AML-193 (cell line): Measurements from ENCODE around the gene TRPT1.
A peak's percentile ranks its signal among the peaks of the same experiment; 100 is the strongest.

ENCODE experiments used
- DNase-seq, 2 experiments: peaks; one replicate each; lab custom pipeline; 2025; lab: John Stamatoyannopoulos, UW

Gene TRPT1

DNA sequence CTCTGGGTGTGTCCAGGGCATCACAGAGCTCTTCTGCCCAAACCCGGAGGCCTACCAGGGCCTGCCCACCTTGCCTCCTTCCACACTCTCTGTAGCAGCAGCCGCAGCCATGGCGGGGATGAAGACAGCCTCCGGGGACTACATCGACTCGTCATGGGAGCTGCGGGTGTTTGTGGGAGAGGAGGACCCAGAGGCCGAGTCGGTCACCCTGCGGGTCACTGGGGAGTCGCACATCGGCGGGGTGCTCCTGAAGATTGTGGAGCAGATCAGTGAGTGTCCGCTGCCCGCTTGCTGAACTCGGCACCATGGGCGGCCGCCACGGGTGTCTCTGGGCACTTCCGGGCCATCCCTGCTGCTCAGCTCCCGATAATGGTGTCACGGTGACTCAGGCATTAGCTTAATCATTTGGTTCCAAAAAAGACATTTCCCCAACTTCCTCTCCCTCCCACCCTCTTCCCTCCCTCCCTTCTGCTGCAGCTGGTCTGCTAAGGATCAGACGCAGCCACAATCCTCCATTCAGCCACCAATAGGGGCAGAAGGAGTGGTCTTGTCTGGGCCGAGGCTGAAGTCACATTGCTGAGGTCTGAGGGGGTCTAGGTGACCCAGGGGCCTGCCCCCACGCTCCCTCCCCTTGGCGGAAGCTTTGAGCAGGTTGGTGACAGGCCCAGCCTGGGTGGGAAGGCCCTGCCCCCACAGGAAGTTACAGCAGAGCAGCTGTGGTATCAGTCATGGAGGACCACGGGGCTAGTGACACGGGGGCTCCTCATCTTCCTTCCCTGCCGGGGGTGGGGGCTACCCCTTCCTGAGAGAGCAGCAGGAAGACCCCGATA, 18.5 kb downstream of the TRPT1 start:
- peak; percentile 68 to 79 for DNase-seq

DNA sequence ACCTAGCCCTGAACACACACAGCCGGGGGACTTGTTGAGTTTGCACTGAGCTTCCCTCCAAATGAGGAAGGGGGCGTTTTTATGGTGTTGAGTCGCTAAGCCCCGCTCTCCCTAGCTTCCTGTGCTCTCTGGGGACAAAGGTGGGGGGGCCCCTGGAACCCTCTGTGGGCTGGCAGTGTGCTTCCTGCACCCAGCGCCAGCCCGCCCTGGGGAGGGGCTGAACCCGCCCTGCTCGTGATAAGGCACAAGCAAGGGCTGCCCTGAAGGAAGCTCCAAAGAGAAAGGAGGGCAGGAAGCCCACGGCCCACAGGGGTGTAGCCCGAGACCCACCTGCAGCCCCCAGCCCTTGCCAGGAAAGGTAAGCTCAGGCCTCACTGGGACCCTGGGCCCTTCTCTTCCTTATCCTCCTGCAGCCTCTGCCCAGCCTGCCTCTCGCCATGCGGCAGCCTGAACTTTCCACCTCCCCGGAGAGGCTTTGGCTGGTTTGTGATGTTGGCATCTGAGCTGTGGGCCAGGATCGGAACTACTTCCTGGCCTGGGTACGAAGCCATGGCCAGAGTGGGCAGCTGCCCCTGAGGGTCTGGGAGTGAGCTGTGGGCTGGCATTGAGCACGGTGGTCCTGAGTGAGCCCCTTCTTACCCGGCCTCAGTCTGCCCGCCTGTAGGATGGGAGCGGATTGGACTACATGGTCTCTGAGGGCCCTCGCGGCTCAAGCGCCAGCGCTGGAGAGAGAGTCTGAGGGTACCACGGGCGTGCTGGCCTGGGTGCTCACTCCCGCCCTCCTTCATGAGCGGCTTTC, 19.3 kb downstream of the TRPT1 start, which contains the start of gene FERMT3:
Gene FERMT3 (plus strand): TSS at position 265 of the 799 bp plus-strand sequence. CDS start 644 bp downstream, outside the sequence.
- DNase-seq: peak; percentile 48 to 53

DNA sequence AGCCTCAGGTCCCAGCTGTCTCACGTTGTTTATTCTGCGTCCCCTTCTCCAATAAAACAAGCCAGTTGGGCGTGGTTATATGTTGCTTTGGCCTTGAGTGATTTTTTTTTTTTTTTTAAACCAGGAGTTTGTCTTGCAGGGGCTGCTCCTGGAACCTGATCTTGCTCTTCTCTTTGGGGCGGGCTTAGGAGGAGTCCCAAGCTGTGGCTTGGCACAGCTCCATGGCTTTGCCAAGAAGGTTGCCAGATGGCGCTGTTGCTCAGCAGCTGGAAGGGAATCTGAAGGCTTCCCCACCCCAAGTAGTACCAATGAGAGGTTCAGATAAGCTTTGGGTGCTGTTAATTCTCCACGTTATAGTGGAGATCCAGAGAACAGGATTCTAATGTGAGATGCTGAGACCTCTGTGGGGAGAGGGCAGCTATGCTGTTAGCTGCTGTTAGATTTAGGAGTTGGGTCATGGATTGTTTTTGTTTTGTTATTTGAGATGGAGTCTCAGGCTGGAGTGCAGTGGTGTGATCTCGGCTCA, 21.5 kb downstream of the TRPT1 start:
- peak; percentile 79 to 84 for DNase-seq

DNA sequence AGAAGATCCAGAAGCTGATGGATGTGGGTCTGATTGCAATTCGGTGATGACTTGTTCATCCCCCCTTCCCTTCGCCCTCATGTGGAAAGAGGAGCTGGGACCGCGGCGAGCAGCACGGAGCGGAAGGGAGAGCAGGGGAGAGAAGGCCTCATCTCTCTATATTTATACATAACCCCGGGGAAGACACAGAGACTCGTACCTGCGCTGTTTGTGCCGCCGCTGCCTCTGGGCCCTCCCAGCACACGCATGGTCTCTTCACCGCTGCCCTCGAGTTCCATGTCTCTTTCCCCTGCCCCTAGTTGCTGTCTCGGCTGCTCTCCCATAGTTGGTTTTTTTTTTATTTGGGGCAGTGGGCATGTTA, 21.9 kb downstream of the TRPT1 start:
- no peak for DNase-seq

DNA sequence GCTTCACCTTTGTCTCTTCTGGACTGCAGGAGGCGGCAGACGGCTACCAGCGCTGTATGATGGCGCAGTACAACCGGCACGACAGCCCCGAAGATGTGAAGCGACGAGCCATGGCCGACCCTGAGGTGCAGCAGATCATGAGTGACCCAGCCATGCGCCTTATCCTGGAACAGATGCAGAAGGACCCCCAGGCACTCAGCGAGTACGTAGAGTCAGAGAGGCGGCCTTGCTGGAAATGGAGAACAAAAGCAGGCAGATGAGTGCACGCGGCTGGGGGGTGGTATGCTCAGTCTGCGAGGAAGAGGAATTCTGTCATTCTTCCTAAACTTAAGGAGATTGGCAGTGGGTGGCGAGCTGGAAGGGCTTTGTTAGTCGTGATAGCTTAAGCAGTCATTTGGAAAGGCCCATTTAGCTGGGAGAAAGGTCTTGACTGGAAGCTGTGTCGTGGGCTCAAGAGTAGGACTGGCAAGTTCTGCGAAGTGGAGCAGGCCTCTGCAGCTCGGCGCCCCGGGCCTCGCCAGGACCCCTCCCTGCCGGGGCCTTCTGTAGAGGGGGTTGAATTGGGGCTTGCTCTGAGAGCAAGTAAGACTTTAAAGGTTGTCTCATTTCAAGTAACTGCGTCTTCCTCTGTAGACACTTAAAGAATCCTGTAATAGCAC, 22.4 kb downstream of the TRPT1 start:
- no peak for DNase-seq

DNA sequence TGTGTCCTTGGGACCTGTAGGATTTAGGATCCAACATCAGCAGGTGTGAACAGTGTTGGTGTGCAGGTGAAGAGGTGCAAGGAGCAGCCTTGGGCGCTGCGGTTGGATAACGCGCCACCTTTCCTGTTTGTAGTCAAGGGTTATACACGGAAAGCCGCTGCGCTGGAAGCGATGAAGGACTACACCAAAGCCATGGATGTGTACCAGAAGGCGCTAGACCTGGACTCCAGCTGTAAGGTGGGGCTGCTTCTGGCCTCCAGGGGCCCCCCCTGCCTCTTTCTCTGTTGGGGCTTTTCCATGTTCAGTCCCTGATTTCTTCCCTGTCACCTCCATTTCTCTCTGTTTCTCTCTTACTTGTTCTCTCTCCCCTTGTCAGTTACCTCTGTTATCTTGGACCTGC, 23.0 kb downstream of the TRPT1 start:
- no peak for DNase-seq

DNA sequence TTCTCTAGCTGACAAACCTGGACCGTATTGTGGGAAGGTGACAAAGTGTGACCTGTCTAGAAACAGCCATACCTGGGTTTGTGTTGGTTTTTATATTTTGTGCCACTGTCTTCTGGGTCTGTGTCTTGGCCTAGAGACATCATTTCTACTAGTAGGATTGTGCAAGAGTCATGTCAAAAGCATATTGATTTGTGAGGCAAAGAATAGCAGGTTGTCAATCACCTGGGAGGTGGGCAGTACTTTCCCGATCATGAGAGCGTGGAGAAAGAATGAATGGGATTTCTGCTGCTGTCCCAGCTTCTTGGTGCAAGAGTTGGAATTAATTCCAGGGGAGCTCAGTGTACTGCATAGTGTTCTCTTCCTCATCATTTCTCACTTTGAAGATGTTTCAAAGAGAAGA, 24.4 kb downstream of the TRPT1 start:
- no peak for DNase-seq

DNA sequence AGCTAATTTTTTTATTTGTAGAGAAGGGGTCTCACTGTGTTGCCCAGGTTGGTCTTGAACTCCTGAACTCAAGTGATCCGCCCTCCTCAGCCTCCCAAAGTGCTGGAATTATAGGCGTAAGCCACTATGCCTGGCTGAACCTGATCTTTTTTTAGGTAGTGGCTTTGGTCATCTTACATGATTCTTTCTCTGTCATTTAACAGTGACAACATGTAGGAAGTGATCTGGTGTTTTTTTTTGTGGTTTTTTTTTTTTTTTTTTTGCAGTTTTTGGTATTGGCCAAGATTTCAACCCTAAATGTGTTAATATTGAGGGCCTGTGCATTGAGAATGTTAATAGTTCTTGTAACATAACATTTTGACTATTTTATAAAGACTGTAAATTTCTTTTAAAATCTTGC, 27.5 kb downstream of the TRPT1 start:
- peak in 1 of 2 experiments; percentile 8 for DNase-seq

DNA sequence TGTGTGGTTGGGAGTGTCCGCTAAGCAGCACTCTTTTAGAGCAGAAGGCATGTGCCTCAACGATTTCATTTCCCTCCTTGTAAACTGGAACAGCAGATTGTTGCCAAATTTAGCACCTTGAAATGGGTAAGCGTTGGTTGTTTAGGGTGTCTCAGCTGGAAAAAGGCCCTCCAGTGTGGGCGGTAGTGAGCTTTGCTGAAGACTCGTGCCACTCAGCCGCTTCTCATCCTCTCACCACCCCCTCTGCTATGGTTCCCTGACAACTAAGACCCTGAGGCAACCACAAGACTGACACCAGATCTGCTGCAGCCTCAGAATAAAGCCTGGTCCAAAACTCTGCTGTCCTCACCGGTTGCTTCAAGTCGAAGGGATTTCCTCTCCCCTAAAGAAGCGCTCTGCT, 29.4 kb downstream of the TRPT1 start:
- no peak for DNase-seq

DNA sequence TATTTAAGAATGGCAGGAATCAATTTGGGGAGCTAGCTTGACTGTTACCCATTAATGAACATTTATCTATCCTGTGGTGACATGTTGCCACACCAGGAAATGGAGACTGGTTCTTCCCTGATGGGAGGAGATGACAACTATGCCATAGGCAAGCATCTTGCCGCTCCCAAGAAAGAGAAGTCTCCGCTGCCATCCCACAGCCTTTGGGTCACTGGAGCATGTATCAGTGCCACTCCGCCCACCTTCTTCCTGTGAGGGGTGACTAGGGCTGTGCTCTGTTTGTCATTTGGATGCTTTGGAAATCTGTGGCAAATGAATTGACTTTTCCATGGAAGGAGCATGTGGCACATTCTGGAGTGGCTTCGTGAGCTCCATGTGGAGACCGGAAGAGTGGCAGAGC, 33.6 kb downstream of the TRPT1 start:
- no peak for DNase-seq

DNA sequence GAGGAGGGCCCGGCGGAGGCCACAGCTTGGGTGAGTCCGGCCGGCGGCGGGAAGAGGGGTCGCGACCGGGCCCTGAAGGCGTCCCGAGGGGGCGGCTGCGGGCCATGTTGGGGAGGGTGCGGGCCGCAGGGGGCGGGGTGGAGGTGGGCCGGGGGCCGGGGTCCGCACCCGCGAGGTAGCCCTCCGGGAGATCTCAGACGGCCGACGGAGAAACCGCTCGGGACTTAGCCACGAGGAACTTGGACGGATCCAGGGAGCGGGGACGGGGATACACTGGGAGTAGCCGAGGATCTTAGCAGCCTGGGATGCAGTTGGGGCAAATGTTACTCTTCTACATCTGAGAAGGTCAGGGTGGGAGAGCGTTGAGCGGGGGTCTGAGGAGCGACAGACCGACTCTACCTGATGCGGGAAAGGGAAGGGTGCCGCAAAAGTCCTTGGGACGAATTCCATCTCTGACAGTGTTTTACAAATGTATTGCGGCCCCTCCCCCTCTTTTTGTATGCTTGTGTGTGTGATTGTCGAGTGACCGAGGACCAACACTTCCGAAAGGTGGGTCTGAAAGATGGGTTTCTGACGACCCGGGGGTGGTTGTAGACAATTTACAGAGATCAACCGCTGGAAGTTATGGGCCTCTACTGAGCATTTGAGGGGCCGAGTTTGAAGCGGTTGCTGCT, 39.4 kb downstream of the TRPT1 start:
- DNase-seq: no peak

DNA sequence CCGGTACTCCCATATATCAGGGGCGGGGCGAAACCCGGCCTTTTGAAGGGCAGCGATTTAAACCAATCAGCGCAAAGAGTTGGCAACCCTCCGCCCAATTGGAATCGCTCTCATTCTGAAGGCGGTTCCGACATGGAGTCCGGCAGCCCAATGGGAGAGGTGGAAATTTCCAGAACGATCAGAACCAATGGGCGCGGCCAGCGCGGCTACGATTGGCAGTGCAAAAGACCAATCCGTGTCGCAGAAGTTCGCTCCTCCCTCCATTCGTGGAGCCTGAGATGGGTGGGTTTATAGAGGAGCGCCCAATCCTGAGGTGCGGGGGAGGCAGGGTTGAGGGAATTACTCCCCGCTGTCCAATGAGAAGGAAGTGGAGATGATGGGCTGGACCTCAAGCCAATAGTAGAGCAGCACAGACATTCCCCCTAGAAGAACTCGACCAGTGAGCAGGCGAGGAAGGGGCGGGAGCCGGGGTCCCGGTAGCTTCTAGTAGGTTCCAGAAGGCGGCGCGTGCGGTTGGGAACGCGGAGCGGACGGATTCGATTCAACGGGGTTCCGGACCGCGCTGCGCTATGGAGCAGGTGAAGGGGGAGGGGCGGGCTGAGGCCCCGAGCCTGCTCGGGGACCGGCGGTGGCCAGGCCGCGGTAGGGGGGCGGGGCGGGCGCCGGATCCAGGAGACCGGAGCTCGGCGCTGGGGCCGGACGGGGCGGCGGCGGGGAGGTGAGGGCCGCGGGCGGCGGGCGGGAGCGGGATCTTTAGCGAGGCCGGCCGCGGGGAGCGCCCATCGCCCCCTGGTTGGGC, 40.1 kb downstream of the TRPT1 start, which contains the start of gene STIP1:
Gene STIP1 (plus strand): TSS at position 479 of the 799 bp plus-strand sequence. CDS start 91 bp downstream, at position 570.
- DNase-seq: peak; percentile 98 to 99

DNA sequence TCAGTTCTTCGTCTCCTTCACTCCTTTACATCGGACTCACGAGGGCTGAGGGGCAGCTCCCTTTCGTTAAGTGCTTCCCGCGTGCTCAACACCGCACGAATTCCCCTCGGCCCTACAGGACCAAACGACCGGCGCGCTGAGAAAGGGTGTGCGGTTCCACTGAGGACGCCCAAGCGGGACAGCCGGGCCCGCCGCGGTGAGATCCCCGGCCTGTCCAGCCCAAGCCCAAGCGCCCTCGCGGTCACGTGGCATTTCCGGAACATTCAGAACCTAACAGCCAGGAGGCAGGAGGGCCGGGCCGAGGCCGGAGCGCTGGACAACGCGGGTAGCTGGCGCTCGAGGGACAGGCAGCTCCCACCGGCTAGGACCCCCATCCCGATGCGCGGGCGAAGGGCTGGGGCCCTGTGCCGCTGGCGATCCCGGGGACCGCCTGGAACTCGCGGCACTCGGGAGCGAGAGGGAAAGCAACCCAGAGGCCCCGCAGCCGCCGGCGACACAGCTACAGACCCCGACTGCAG, 40.8 kb downstream of the TRPT1 start:
- peak; percentile 40 to 57 for DNase-seq

DNA sequence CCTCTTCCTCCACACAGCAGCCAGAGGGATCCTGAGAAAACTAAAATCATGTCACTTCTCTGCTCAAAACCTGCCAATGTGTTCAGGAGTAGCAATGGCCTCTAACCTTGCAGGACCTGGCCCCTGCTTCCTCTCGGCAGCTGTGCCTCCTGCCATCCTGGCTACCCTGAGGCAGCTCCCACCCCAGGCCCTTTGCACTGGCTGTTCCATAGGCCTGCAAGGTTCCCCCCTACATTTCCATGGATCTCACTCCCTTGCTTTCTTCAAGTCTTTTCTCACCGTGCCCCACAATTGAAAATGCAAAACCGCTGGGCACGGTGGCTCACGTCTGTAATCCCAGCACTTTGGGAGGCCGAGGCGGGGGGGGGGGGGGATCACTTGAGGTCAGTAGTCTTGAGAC, 42.1 kb downstream of the TRPT1 start:
- DNase-seq: no peak

DNA sequence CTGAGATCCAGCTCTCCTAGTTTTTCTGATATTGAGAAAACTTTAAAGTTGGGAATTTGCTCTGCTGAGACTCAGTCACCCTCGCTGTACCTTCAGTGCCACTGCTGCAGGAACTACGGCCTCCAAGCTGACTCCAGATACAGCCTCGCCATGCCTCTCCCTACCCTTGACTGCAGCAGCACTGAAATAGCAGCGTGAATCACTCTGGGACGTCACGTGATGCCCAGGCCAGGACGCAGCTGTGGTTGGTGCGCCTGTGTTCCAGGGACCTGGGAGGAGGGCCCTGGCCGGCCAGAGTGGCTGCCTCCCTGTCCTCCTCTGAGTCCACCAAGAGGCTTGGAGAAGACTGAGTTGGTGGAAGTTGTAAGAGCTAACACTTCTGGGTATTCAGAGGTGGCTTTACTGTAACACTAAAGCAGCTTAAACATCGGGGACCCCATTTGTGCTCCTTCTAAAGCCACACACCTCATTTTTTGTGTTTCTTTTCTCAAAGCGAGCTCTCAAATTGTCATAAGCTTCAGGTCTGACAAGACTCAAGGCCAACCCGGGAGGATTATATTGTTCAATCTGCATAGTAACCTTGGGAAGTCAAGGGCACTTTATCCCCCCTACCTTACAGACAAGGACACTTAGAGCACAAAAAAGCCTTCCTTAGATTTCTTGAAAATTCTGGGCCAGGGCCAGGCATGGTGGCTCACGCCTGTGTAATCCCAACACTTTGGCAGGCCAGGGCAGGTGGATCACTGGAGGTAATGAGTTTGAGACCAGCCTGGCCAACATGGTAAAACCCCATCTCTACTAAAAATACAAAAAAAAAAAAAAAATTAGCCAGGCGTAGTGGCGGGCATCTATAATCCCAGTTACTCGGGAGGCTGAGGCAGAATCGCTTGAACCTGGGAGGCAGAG, 44.2 kb downstream of the TRPT1 start:
- peak; percentile 72 to 81 for DNase-seq

DNA sequence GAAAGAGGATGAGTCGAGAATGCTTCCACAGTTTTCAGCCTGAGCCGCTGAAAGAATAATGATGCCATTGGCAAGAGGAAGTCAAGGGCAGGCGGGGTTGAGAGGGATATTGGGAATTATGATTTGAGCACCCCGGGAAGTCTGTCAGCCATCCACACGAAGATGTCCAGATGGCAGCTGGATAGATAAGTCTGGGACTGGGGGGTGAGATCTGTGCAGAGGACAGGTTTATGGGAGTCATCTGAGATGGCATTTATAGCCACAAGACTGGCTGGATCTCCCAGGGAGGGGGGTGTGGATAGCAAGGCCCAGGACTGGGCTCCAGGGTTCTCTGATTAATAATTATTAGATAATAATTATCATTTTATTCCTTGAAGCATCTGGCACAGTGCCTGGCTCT, 45.1 kb downstream of the TRPT1 start:
- no peak for DNase-seq

DNA sequence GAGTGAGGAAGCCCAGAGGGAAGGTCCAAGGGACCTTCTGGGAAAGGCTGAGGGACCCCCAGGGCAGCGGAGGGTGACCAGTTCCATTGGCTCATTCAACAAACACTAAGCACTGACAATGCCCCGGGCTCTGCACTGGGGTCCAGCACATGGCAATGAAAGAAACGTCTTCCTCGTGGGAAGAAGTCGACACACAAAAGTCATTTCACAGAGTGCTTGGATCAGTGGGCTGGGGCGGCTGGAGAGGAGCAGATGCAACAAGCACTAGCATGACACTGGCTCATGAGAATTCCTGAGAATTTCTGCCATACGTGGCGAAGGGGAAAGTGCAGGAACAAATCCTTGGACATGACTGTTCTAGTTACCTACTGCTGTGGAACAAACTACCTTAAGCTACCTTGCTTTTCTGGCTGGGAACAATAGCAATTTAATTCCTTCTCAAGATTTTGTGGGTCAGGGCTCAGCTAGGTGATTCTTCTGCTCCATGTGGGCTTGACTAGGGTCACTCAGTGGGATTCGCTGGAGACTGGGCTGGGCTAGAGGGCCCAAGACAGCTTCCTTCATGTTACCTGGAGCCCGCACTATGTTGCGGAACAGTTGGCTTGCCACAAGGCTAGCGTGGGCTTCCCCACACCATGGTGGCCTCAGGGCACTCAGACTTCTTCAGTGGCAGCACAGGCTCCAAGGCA, 46.9 kb downstream of the TRPT1 start:
- DNase-seq: no peak

DNA sequence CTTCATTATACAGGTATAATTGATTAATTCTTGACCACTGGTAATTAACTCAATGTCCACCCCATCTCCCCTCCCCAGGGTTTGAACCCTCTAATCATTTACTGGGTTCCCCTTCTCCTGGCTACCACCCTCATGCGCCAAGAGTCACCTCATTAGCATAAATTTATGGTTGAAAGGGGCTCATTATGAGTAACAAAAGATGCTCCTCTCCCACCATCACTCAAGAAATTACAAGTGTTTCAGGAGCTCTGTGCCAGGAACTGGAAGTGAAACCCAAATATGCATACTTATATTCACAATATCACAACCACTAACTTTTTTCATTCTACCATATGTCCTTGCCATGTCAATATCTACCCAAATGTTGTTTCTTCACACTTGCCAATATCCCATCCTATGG, 47.8 kb downstream of the TRPT1 start:
- DNase-seq: no peak

DNA sequence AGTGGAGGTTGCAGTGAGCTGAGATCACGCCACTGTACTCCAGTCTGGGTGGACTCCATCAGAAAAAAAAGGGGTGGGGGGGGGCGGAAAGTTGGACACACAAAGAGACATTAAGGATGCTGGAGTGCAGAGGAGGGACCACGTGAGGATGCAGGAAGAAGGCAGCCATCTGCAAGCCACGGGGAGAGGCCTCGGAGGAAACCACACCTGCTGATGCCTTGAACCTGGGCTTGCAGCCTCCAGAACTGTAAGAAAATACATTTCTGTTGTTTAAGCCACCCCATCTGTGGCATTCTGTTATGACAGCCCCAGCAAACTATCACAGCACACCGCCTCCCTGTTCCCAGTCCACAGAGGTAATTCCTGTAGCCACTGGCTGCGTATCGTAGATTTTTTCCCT, 49.2 kb downstream of the TRPT1 start:
- no peak for DNase-seq
